Fibroblast of the aortic adventitia (primary cell): ENCODE measurements around the gene ZKSCAN4. TPM values are rescaled to one million over a fixed set of nuclear protein-coding genes. Genes with fewer than 3 reads are reported as not detected.

Experiments
- DNase-seq: peaks from one replicate; pipeline ENCODE4 v3.0.0-alpha.2; 2010; ENCODE audit warnings: low read depth
- H3K4me3 ChIP-seq: 2 replicates; pipeline ENCODE4 v1.5.1; 2011; ENCODE audit warnings: low read depth, mild to moderate bottlenecking, control low read depth, low read length, moderate library complexity
- CTCF ChIP-seq: IDR thresholded peaks from 2 replicates; pipeline ENCODE4 v1.5.1; 2011; ENCODE audit warnings: mild to moderate bottlenecking, low read length, control low read depth, inconsistent platforms; ENCODE audit not compliant: insufficient read depth
- total RNA-seq: library from RNA; depleted of rRNA; stranded (reverse); fragments of >200 nt; gene quantifications from 2 replicates; pipeline ENCODE4 v1.2.3, GENCODE V29; 2012; ENCODE audit warnings: low replicate concordance

ZKSCAN4 gene
- total RNA-seq, 1 donor, result 5.9 TPM

DNA sequence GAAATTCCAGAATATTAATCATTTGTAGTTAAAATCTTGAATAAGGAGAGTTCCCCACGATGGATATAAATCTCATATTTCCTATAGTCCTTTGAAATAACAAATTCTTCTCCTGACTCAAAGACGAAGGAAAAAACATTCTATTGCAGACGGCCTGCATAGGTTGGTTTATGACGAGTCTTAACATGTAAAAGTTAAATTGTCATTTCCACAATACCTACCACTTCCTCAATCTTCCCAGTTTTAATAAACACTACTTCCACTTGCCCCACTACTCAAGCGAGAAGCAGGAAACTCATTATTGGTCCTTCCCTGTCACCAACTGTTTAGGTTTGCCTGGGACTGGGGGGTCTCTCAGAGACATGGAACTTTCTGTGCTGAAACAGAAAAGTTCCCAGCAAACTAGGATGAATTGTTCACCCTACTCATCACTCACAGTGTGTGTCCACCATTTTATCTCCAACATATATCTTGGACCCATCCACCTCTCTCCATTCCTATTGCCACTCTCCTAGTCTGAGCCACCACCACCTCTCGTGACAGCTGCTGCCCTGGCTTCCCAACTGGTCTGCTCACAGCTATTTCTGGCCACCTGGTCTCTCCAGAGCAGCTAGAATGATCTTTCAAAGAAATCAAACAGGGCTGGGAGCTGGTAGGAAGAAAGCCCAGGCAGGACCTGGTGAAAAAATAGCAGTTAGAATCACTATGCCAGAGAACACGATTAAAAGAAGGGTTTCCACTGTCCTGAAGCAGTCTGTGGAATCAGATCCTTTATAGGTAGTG is 42.1 kb downstream of the ZKSCAN4 start:
- DNase-seq, result no peak
- H3K4me3 ChIP-seq, result no peak overlapping the region
- no peak for TF ChIP-seq CTCF

GRCh38 chr6:28208111-28208659 is 43.9 kb downstream of the ZKSCAN4 start:
- peak overlapping the region; percentile 61 for H3K4me3 ChIP-seq
- no peak for DNase-seq
- TF ChIP-seq CTCF, result no peak

GRCh38 chr6:28207510-28208110 is 44.5 kb downstream of the ZKSCAN4 start:
- TF ChIP-seq CTCF, result no peak
- no peak for DNase-seq
- H3K4me3 ChIP-seq, result peak overlapping the region; percentile 61

- H3K4me3 ChIP-seq, result peak overlapping the region; percentile 61
- TF ChIP-seq CTCF, result no peak
- DNase-seq, result no peak
Observed at GRCh38 chr6:28206928-28207509, 45.0 kb downstream of the ZKSCAN4 start.

- H3K4me3 ChIP-seq, result no peak overlapping the region
- DNase-seq, result no peak
- TF ChIP-seq CTCF, result no peak
Observed at GRCh38 chr6:28206527-28206926, 45.5 kb downstream of the ZKSCAN4 start.

DNA sequence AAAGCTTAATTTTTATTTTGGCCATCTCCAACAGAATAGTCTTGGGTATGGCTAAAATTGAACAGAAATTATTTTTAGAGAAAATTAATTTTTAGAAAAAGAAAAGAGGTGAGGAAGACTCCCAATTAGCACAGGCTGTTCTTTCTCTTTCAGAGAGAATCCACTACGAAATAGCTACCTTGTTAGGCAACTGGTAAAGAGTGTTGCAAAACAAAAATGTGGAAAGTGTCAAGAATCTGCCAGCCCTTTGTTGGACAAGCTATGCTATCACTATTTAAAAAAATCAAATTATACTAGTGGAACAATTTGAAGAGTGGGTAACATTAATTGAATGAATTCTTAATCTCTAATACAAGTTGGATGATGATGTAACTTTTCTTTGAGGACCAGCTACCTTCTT is 46.2 kb downstream of the ZKSCAN4 start:
- no peak for DNase-seq
- no peak overlapping the region for H3K4me3 ChIP-seq
- no peak for TF ChIP-seq CTCF
